ENCODE results near the gene KCNAB2.

The KCNAB2 gene

DNA sequence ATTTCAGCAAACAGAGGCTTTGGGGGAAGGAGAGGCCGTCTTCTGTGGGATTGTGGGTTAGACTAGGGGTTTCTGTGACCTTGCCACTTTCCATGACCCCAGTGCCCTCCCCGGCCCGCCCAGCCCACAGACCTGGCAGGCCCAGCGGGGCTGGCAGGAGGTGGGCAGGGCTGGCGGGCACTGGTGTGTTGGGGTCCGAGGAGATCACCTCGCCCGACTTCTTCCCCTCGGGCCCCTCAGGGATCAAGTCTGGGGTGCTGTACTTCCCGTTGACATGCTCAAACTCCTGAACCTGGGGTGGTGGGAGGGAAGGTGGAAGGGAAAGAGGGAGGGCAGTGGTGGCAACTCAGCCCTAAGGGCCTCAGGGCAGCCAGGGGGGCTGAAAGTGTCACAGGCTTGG is 78.1 kb downstream of the KCNAB2 start:
- no peak overlapping the region for H3K27ac ChIP-seq
- POLR2A ChIA-PET (ENCODE audit: low non-redundant PET) = no interaction called here
- no peak for DNase-seq (ENCODE audit: low spot score)
- TF ChIP-seq, protein P1, sequence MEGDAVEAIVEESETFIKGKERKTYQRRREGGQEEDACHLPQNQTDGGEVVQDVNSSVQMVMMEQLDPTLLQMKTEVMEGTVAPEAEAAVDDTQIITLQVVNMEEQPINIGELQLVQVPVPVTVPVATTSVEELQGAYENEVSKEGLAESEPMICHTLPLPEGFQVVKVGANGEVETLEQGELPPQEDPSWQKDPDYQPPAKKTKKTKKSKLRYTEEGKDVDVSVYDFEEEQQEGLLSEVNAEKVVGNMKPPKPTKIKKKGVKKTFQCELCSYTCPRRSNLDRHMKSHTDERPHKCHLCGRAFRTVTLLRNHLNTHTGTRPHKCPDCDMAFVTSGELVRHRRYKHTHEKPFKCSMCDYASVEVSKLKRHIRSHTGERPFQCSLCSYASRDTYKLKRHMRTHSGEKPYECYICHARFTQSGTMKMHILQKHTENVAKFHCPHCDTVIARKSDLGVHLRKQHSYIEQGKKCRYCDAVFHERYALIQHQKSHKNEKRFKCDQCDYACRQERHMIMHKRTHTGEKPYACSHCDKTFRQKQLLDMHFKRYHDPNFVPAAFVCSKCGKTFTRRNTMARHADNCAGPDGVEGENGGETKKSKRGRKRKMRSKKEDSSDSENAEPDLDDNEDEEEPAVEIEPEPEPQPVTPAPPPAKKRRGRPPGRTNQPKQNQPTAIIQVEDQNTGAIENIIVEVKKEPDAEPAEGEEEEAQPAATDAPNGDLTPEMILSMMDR (conservative IDR thresholded peaks at IDR 0.05; ENCODE audit: low read depth) = no peak
- CTCF ChIA-PET = interaction anchor here (0.7 kb wide), 1 partner anchor 399 kb away, joined by 3 read pairs; no protein-coding TSS in a partner anchor

DNA sequence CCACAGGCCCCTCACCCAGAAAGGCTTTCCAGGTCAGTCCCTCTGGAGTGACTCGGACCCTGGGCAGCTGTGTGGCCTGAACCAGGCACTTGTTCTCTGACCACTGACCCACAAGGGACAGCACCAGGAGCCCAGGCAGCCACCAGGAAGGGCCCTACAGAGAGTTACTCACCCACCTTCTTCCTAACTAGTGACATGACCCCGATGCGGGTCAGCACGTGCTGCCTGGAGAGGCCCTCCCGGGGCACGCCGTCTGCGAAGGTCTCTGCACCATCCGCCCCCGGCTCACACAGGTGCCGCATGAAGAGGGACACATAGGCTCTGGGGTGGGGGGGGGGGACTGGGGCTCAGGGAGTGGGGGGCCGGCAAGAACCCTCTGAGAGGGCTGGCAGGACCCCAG is 78.7 kb downstream of the KCNAB2 start:
- POLR2A ChIA-PET (ENCODE audit: low non-redundant PET) = no interaction called here
- DNase-seq (ENCODE audit: low spot score) = no peak
- CTCF ChIA-PET = no interaction called here
- TF ChIP-seq, protein P1 (conservative IDR thresholded peaks at IDR 0.05; ENCODE audit: low read depth) = no peak
- H3K27ac ChIP-seq = no peak overlapping the region

DNA sequence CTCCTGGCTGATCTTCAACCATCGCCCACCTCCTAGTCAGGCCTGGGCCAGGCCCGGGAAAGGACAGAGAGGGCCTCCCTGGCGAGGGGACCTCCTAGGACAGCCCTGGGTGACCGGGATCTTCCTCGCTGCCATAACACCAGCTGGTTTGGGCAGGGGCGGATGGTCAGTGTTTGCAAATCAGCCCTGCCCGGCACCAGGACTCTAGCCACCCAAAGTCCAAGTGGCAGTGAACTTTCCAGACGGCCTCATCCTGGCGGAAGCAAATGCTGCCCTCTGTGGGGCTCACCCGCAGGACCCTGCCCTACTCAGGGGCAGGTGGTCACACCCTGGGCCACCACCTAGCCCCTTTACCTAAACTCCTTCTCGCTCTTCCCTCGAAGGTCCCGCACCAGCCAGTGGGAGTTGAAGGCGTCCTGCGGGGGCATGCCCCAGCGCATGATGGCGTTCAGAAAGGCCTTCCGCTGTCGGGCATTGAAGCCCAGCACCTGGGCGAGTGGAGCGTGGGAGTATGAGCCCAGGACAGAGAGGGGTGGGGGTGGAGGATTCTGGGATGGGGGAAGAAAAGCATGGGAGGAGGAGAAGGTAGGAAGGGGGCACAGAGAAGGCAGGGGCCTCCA is 79.2 kb downstream of the KCNAB2 start:
- DNase-seq (ENCODE audit: low spot score) = no peak
- ChIA-PET CTCF (interaction anchor here (0.6 to 0.8 kb wide), 2 partner anchors 42 to 361 kb away, joined by 3 read pairs; no protein-coding TSS in a partner anchor), POLR2A (ENCODE audit: low non-redundant PET) (no interaction called here)
- no peak overlapping the region for H3K27ac ChIP-seq
- TF ChIP-seq, protein P1 (conservative IDR thresholded peaks at IDR 0.05; ENCODE audit: low read depth) = no peak

DNA sequence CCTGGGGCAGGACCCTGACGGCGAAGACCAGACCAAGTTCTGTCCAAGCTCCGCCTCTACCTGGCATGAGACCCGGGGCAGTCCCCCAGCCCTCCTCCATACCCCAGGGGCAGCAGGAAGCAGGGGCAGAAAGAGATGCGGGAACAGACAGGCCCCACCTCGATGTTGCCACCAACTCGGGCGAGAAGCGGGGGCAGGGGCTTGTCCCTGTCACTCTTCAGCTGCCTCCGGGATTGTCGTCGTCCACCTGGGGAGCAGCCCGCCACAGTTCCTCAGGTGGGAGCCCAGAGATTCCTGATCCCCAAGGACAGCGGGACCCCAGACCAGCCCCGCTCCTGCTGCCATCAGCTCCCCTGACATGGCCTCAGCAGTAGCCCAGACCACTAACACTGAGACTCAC is 79.7 kb downstream of the KCNAB2 start:
- POLR2A ChIA-PET (ENCODE audit: low non-redundant PET) = interaction anchor here (0.6 kb wide), 1 partner anchor 63 kb away, joined by 9 read pairs; no protein-coding TSS in a partner anchor
- TF ChIP-seq, protein P1 (conservative IDR thresholded peaks at IDR 0.05; ENCODE audit: low read depth) = no peak
- no peak overlapping the region for H3K27ac ChIP-seq
- CTCF ChIA-PET = interaction anchor here (0.6 to 0.8 kb wide), 2 partner anchors 41 to 360 kb away, joined by 3 read pairs; no protein-coding TSS in a partner anchor
- no peak for DNase-seq (ENCODE audit: low spot score)

DNA sequence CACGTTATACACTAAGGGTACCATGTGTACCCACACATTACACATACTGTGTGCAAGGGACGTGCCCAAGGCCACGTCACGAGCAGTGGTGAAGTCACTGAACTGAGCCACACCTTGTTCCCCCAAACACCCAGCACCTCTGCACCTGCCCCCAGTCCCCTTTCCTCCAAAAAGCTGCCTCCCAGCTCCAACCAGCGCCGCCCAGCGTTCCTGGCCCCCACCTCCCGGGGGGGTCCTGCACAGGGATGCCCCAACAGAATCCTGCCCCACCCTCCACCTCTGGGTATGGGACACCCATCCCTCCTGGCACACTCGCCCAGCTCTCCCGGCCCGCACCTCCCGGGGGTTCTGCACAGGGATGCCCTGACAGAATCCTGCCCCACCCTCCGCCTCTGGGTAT is 80.3 kb downstream of the KCNAB2 start:
- no peak for DNase-seq (ENCODE audit: low spot score)
- H3K27ac ChIP-seq = no peak overlapping the region
- ChIA-PET CTCF (no interaction called here), POLR2A (ENCODE audit: low non-redundant PET) (interaction anchor here (0.6 kb wide), 1 partner anchor 63 kb away, joined by 9 read pairs; no protein-coding TSS in a partner anchor)
- TF ChIP-seq, protein P1 (conservative IDR thresholded peaks at IDR 0.05; ENCODE audit: low read depth) = no peak

DNA sequence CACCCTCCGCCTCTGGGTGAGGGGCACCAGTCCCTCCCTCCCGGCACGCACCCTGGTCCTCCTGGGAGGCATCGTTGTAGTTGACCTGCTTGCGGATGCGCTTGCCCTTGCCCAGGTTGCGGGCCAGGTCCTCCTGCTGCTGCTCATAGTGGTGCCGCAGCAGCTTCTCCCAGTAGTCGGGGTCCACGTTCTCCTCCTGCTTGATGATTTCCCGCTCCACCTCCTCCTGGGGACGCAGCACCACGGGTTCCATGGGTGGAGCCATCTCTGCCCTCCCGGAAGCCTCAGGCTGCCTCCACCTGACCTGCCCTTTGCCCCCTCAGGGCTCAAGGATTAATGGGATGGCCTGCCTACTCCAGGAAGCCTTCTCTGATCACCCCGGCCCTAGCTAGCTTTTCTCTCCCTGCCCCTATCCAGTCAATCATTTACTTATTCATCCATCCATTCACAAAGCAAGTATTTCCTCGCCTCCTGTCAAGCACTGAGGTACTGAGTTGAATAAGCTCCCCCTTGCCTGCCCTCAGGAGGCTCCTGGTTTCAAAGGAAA is 80.9 kb downstream of the KCNAB2 start:
- ChIA-PET POLR2A (ENCODE audit: low non-redundant PET) (no interaction called here), CTCF (interaction anchor here (0.7 kb wide), 2 partner anchors 18 to 225 kb away, joined by 3 to 4 read pairs; no protein-coding TSS in a partner anchor)

More for the DNA sequence above, 80.9 kb downstream of the KCNAB2 start:
- DNase-seq (ENCODE audit: low spot score) = no peak
- TF ChIP-seq, protein P1 (conservative IDR thresholded peaks at IDR 0.05; ENCODE audit: low read depth) = no peak
- no peak overlapping the region for H3K27ac ChIP-seq
